Activated effector memory CD4-positive, alpha-beta T cell treated with Interleukin-2 at 50 U/mL for 16 hours (primary cell): ENCODE results near the gene NDUFA11.
"Not testable (repeated sequence)": the region's sequence is repeated elsewhere in the genome, so short reads cannot be mapped to it uniquely, and the experiment has no call there.

Source experiments
- DNase-seq: peaks from one replicate; pipeline ENCODE4 v3.0.0-alpha.2; 2020

NDUFA11 gene

GRCh38 chr19:5851302-5851701 is 52.3 kb downstream of the NDUFA11 start, which contains the start of gene FUT3:
Gene FUT3 (minus strand): TSS chr19:5851449.
- DNase-seq, result no peak

- DNase-seq, result no peak
Measured at GRCh38 chr19:5850743-5851293, 52.8 kb downstream of the NDUFA11 start.

- DNase-seq, result no peak
Measured at GRCh38 chr19:5850189-5850588, 53.4 kb downstream of the NDUFA11 start.

- DNase-seq, result not testable (repeated sequence)
Measured at GRCh38 chr19:5848621-5849020, 55.0 kb downstream of the NDUFA11 start.

GRCh38 chr19:5847846-5848245 is 55.7 kb downstream of the NDUFA11 start:
- DNase-seq, result not testable (repeated sequence)
